ENCODE results near the gene ESYT3.
"Not testable (repeated sequence)": the region's sequence is repeated elsewhere in the genome, so short reads cannot be mapped to it uniquely, and the experiment has no call there.

The ESYT3 gene

DNA sequence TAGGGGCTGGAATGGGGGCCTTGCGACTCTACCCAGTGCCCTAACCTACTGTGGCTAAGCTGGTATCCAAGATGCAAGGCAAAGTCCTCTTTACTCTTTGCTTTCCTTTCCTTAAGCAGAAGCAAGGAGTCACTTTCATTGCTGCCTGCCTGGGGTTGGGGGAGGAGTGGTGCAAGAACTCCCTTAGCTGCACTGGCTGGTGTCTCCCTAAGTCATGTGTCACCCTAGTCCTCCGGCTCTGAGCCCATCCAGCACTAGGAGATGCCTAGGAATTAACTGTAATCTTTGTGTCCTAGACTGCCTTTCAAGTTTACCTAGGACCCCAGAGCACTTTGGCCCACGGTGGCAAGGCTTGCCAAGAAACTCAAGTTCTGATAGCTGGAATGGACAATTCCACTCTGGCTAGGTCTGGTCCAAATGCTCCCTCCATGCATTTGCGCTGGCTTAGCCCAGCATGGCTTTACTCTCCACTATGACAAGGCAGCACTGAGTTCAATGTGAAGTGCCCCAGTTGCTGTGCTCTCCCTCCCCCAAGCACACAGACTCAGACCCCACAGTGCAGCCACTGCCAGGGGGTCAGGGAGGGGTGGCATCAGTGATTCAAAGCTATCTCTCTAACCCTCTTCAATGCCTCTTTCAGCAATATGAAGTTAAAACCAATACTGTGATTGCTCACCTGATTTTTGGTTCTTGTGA lies 58.7 kb downstream of the ESYT3 start:
- Mint-ChIP-seq H3K27ac (no peak overlapping the region), H3K9me3 (peaks cover 14% of the 10 kb centered on the region), H3K27me3 (ENCODE audit: low read depth) (no peaks in the 10 kb centered on the region), H3K36me3 (ENCODE audit: low read depth) (peaks cover 13% of the 10 kb centered on the region), H3K4me1 (ENCODE audit: low read depth) (peaks cover 7% of the 10 kb centered on the region), H3K4me3 (no peak overlapping the region)
- DNase-seq (ENCODE audit: low spot score): no peak

GRCh38 chr3:138493804-138494606 lies 59.6 kb downstream of the ESYT3 start:
- peaks cover 10% of the 10 kb centered on the region for H3K9me3 Mint-ChIP-seq
- no peak overlapping the region for H3K4me3 Mint-ChIP-seq
- no peak for DNase-seq (ENCODE audit: low spot score)
- H3K4me1 Mint-ChIP-seq (ENCODE audit: low read depth): peaks cover 7% of the 10 kb centered on the region
- peaks cover 9% of the 10 kb centered on the region for H3K36me3 Mint-ChIP-seq (ENCODE audit: low read depth)
- H3K27ac Mint-ChIP-seq: no peak overlapping the region
- H3K27me3 Mint-ChIP-seq (ENCODE audit: low read depth): no peaks in the 10 kb centered on the region

GRCh38 chr3:138494607-138494929 lies 60.2 kb downstream of the ESYT3 start:
- H3K9me3 Mint-ChIP-seq: peaks cover 6% of the 10 kb centered on the region
- H3K4me1 Mint-ChIP-seq (ENCODE audit: low read depth): peaks cover 7% of the 10 kb centered on the region
- H3K4me3 Mint-ChIP-seq: no peak overlapping the region
- no peak overlapping the region for H3K27ac Mint-ChIP-seq
- no peaks in the 10 kb centered on the region for H3K27me3 Mint-ChIP-seq (ENCODE audit: low read depth)
- H3K36me3 Mint-ChIP-seq (ENCODE audit: low read depth): peaks cover 8% of the 10 kb centered on the region
- no peak for DNase-seq (ENCODE audit: low spot score)

GRCh38 chr3:138495638-138496037 lies 61.2 kb downstream of the ESYT3 start:
- not testable (repeated sequence) for H3K27ac Mint-ChIP-seq; H3K4me3 Mint-ChIP-seq; H3K27me3 Mint-ChIP-seq (ENCODE audit: low read depth); H3K9me3 Mint-ChIP-seq; H3K4me1 Mint-ChIP-seq (ENCODE audit: low read depth); DNase-seq (ENCODE audit: low spot score)
- H3K36me3 Mint-ChIP-seq (ENCODE audit: low read depth): peaks cover 12% of the 10 kb centered on the region

- H3K4me1 Mint-ChIP-seq (ENCODE audit: low read depth): peaks cover 7% of the 10 kb centered on the region
Measured at GRCh38 chr3:138496436-138496835, 62.0 kb downstream of the ESYT3 start.

GRCh38 chr3:138497021-138497420 lies 62.6 kb downstream of the ESYT3 start:
- no peaks in the 10 kb centered on the region for H3K27me3 Mint-ChIP-seq (ENCODE audit: low read depth)
- no peak for DNase-seq (ENCODE audit: low spot score)
- H3K4me1 Mint-ChIP-seq (ENCODE audit: low read depth): peaks cover 7% of the 10 kb centered on the region
- H3K9me3 Mint-ChIP-seq: no peaks in the 10 kb centered on the region
- no peak overlapping the region for H3K27ac Mint-ChIP-seq
- peaks cover 12% of the 10 kb centered on the region for H3K36me3 Mint-ChIP-seq (ENCODE audit: low read depth)
- no peak overlapping the region for H3K4me3 Mint-ChIP-seq

More at GRCh38 chr3:138496436-138496835, 62.0 kb downstream of the ESYT3 start:
- Mint-ChIP-seq H3K27me3 (ENCODE audit: low read depth) (no peaks in the 10 kb centered on the region), H3K9me3 (no peaks in the 10 kb centered on the region), H3K4me3 (no peak overlapping the region), H3K36me3 (ENCODE audit: low read depth) (peaks cover 12% of the 10 kb centered on the region), H3K27ac (no peak overlapping the region)
- no peak for DNase-seq (ENCODE audit: low spot score)

GRCh38 chr3:138497851-138498250 lies 63.4 kb downstream of the ESYT3 start:
- Mint-ChIP-seq H3K27ac (no peak overlapping the region), H3K27me3 (ENCODE audit: low read depth) (no peaks in the 10 kb centered on the region), H3K9me3 (no peaks in the 10 kb centered on the region), H3K4me3 (no peak overlapping the region), H3K4me1 (ENCODE audit: low read depth) (peaks cover 7% of the 10 kb centered on the region), H3K36me3 (ENCODE audit: low read depth) (peaks cover 15% of the 10 kb centered on the region)
- DNase-seq (ENCODE audit: low spot score): no peak

DNA sequence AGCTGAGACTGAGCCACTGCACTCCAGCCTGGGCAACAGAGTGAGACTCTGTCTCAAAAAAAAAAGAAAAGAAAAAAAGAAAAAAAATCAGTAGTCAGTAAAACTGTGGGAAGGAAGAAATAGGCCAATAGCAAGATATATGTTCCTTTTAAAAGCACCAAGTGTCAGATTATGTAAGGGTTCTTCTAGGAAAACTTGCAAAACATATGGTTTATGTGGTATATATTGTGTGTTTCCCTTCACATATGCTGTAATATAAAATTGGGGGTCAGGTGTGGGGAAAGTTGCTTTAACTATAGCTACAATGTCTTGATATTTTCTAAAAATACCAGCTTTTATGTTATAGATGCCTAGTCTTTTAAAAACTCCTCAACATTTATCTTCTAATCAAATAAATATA lies 64.6 kb downstream of the ESYT3 start:
- H3K27ac Mint-ChIP-seq: no peak overlapping the region
- H3K36me3 Mint-ChIP-seq (ENCODE audit: low read depth): peaks cover 11% of the 10 kb centered on the region
- peaks cover 6% of the 10 kb centered on the region for H3K4me1 Mint-ChIP-seq (ENCODE audit: low read depth)
- no peaks in the 10 kb centered on the region for H3K9me3 Mint-ChIP-seq
- DNase-seq (ENCODE audit: low spot score): no peak
- no peak overlapping the region for H3K4me3 Mint-ChIP-seq
- H3K27me3 Mint-ChIP-seq (ENCODE audit: low read depth): no peaks in the 10 kb centered on the region

- DNase-seq (ENCODE audit: low spot score): no peak
- Mint-ChIP-seq H3K4me3 (no peak overlapping the region), H3K27ac (no peak overlapping the region), H3K36me3 (ENCODE audit: low read depth) (peaks cover 12% of the 10 kb centered on the region), H3K27me3 (ENCODE audit: low read depth) (no peaks in the 10 kb centered on the region), H3K4me1 (ENCODE audit: low read depth) (peaks cover 7% of the 10 kb centered on the region), H3K9me3 (no peaks in the 10 kb centered on the region)
Measured at GRCh38 chr3:138507524-138507923, 73.1 kb downstream of the ESYT3 start.

DNA sequence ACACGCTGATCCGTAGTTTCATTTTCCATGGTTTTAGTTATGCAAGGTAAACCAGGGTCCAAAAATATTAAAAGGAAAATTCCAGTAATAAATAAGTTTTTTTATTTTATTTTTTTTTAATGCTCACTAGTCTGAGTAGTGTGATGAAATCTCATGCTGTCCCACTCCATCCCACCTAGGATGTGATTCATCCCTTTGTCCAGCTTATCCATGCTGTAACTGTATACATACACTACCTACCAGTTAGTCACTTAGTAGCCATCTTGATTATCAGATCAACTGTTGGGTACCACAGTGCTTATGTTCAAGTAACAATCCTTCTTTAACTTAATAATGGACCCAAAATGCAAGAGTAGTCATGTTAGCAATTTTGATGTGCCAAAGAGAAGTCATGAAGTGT lies 75.2 kb downstream of the ESYT3 start:
- H3K9me3 Mint-ChIP-seq: no peaks in the 10 kb centered on the region
- no peaks in the 10 kb centered on the region for H3K27me3 Mint-ChIP-seq (ENCODE audit: low read depth)
- no peak overlapping the region for H3K4me3 Mint-ChIP-seq
- H3K36me3 Mint-ChIP-seq (ENCODE audit: low read depth): peaks cover 10% of the 10 kb centered on the region
- no peak for DNase-seq (ENCODE audit: low spot score)
- H3K27ac Mint-ChIP-seq: no peak overlapping the region
- H3K4me1 Mint-ChIP-seq (ENCODE audit: low read depth): peaks cover 22% of the 10 kb centered on the region

- no peak for DNase-seq (ENCODE audit: low spot score)
- no peaks in the 10 kb centered on the region for H3K9me3 Mint-ChIP-seq
- H3K27ac Mint-ChIP-seq: peak overlapping the region; percentile 59
- H3K27me3 Mint-ChIP-seq (ENCODE audit: low read depth): no peaks in the 10 kb centered on the region
- H3K36me3 Mint-ChIP-seq (ENCODE audit: low read depth): peaks cover 20% of the 10 kb centered on the region
- H3K4me3 Mint-ChIP-seq: no peak overlapping the region
- H3K4me1 Mint-ChIP-seq (ENCODE audit: low read depth): peaks cover 22% of the 10 kb centered on the region
Measured at GRCh38 chr3:138511945-138512344, 77.5 kb downstream of the ESYT3 start.

DNA sequence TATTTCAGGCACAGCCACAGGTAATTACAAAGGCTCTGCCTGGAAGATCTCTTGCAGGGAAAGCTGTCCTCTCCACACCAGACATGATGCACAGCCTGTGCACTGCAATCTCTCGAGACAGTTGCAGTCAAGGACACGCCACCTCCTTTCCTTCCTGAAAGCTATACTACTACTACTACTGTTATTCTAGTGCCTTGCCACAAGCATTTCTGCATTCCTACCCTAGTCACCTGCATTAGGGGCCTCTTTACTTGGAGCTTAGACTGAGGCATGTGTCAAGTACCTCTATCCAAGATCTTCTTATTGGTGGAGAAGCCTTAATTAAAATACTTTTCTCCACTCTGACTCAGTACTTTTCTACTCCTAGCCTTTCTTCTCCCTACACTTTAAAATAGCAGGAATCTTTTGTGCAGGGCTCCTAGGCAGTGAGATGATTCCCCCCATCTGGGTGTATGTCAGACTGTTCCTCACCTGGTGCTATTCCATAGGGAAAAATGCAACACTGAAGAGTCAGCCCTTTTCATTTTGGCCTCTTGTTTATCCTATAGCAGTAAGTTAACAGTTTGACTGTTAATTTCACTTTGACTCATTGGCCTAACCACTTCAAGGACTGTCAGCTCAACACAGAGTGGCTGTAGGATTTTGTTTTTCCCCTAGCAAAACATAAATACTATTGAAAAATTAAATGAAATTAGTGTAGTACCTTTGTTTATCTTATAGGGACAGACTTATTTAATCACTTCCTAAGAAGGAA lies 78.9 kb downstream of the ESYT3 start:
- Mint-ChIP-seq H3K36me3 (ENCODE audit: low read depth) (peaks cover 23% of the 10 kb centered on the region), H3K27ac (peak overlapping the region; percentile 82), H3K4me1 (ENCODE audit: low read depth) (peaks cover 22% of the 10 kb centered on the region), H3K9me3 (peaks cover 1% of the 10 kb centered on the region), H3K4me3 (peak overlapping the region; percentile 76), H3K27me3 (ENCODE audit: low read depth) (no peaks in the 10 kb centered on the region)
- DNase-seq (ENCODE audit: low spot score): peak; percentile 14

GRCh38 chr3:138521445-138521844 lies 87.0 kb downstream of the ESYT3 start:
- H3K36me3 Mint-ChIP-seq (ENCODE audit: low read depth): peaks cover 47% of the 10 kb centered on the region
- H3K4me1 Mint-ChIP-seq (ENCODE audit: low read depth); H3K27ac Mint-ChIP-seq; H3K9me3 Mint-ChIP-seq; H3K4me3 Mint-ChIP-seq; H3K27me3 Mint-ChIP-seq (ENCODE audit: low read depth); DNase-seq (ENCODE audit: low spot score): not testable (repeated sequence)
